ENCODE data around the gene KLHL24.
"Not testable (repeated sequence)": the region's sequence is repeated elsewhere in the genome, so short reads cannot be mapped to it uniquely, and the experiment has no call there.

Gene KLHL24

GRCh38 chr3:183688874-183689273, 53.5 kb downstream of the KLHL24 start:
- H3K27me3 ChIP-seq, result no peaks in the 10 kb centered on the region
- no peaks in the 10 kb centered on the region for H3K9me3 ChIP-seq
- no peaks in the 10 kb centered on the region for H3K4me1 ChIP-seq
- TF ChIP-seq, protein P1, sequence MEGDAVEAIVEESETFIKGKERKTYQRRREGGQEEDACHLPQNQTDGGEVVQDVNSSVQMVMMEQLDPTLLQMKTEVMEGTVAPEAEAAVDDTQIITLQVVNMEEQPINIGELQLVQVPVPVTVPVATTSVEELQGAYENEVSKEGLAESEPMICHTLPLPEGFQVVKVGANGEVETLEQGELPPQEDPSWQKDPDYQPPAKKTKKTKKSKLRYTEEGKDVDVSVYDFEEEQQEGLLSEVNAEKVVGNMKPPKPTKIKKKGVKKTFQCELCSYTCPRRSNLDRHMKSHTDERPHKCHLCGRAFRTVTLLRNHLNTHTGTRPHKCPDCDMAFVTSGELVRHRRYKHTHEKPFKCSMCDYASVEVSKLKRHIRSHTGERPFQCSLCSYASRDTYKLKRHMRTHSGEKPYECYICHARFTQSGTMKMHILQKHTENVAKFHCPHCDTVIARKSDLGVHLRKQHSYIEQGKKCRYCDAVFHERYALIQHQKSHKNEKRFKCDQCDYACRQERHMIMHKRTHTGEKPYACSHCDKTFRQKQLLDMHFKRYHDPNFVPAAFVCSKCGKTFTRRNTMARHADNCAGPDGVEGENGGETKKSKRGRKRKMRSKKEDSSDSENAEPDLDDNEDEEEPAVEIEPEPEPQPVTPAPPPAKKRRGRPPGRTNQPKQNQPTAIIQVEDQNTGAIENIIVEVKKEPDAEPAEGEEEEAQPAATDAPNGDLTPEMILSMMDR (IDR thresholded peaks at IDR 0.05; ENCODE audit: low read depth, low read length), result no peak
- H3K36me3 ChIP-seq, result no peaks in the 10 kb centered on the region
- no peak for DNase-seq
- H3K4me3 ChIP-seq (ENCODE audit: low read depth, low read length), result no peak overlapping the region

- not testable (repeated sequence) for H3K36me3 ChIP-seq; DNase-seq; H3K4me3 ChIP-seq (ENCODE audit: low read depth, low read length); H3K9me3 ChIP-seq; H3K4me1 ChIP-seq; H3K27me3 ChIP-seq
These were observed 54.2 kb downstream of the KLHL24 start for GRCh38 chr3:183689621-183690020.

DNA sequence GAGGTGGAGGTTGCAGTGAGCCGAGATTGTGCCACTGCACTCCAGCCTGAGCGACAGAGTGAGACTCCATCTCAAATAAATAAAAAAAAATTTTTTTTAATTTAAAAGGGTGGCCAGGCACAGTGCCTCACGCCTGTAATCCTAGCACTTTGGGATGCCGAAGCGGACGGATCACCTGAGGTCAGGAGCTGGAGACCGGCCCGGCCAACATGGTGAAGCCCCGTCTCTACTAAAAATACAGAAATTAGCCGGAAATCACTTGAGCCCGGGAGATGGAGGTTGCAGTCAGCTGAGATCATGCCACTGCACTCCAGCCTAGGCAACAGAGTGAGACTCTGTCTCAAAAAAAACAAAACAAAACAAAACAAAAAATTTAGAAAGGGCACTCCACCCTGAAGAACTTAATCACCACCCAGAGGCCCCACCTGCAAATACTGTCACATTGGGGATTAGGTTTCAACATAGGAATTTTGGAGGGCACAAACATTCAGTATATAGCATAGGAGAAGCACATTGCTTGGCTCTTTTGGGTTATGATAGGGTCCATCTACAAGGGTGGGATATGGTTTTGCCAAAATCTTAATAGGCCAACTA, 55.1 kb downstream of the KLHL24 start:
- TF ChIP-seq, protein P1 (IDR thresholded peaks at IDR 0.05; ENCODE audit: low read depth, low read length), result no peak
- no peaks in the 10 kb centered on the region for H3K27me3 ChIP-seq
- no peak for DNase-seq

DNA sequence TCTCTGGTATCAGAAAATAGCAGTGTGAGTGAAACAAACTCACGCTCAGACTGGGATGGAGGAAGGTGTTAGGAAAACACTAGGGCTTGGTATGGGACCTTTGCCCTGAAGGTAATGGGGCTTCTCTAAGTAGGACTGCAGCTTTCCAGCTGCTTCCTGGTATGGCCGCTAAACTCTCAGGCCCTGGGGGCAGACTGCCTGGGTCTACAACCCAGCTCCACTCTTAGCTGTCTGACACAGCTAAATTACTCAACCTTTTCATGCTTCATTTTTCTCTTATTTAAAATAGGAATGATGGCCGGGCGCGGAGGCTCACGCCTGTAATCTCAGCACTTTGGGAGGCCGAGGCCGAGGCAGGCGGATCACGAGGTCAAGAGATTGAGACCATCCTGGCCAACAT, 57.0 kb downstream of the KLHL24 start:
- peak; percentile 26 for DNase-seq
- TF ChIP-seq, protein P1 (IDR thresholded peaks at IDR 0.05; ENCODE audit: low read depth, low read length), result no peak
- Histone ChIP-seq H3K9me3 (no peaks in the 10 kb centered on the region), H3K4me3 (ENCODE audit: low read depth, low read length) (no peak overlapping the region), H3K36me3 (no peaks in the 10 kb centered on the region), H3K27me3 (no peaks in the 10 kb centered on the region), H3K4me1 (no peaks in the 10 kb centered on the region)

More for the DNA sequence above, 55.1 kb downstream of the KLHL24 start:
- no peaks in the 10 kb centered on the region for H3K9me3 ChIP-seq
- H3K36me3 ChIP-seq, result no peaks in the 10 kb centered on the region
- no peaks in the 10 kb centered on the region for H3K4me1 ChIP-seq
- H3K4me3 ChIP-seq (ENCODE audit: low read depth, low read length), result no peak overlapping the region

- H3K27me3 ChIP-seq, result no peaks in the 10 kb centered on the region
- no peaks in the 10 kb centered on the region for H3K4me1 ChIP-seq
- no peak for DNase-seq
- H3K4me3 ChIP-seq (ENCODE audit: low read depth, low read length), result no peak overlapping the region
- TF ChIP-seq, protein P1 (IDR thresholded peaks at IDR 0.05; ENCODE audit: low read depth, low read length), result no peak
- H3K36me3 ChIP-seq, result no peaks in the 10 kb centered on the region
- H3K9me3 ChIP-seq, result no peaks in the 10 kb centered on the region
These were observed 60.3 kb downstream of the KLHL24 start for GRCh38 chr3:183695569-183696364.

DNA sequence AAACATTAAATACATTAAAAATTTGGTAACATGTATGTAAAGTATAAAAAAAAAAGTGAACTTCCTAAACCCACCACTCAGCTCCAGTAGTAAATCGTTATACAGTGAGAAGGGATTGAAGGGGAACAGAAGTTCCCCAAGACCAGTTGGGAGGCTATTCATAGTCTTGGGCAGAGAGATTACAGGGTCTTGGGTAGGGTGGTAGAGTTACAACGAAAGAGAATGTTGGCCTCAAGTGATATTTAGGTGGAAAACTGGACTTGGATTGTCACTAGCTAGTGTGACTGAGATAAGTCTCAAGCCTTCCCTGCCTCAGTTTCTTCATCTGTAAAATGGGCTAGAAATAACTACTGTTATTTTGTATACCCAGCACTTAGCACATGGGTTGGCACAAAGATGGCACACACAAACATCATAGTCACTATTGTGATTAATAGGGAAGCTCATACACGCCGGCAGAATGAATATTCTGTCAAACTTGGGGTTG, 61.7 kb downstream of the KLHL24 start:
- H3K36me3 ChIP-seq, result peaks cover 11% of the 10 kb centered on the region
- no peak for DNase-seq
- TF ChIP-seq, protein P1 (IDR thresholded peaks at IDR 0.05; ENCODE audit: low read depth, low read length), result no peak
- H3K9me3 ChIP-seq, result no peaks in the 10 kb centered on the region
- peak overlapping the region; percentile 95 for H3K4me3 ChIP-seq (ENCODE audit: low read depth, low read length)
- H3K4me1 ChIP-seq, result no peaks in the 10 kb centered on the region
- no peaks in the 10 kb centered on the region for H3K27me3 ChIP-seq

Measured in BE2C (cell line).